Esophagus muscularis mucosa (tissue), 4 donors: ENCODE results near the gene HDAC5. TPM values are rescaled to one million over a fixed set of nuclear protein-coding genes. Genes with fewer than 3 reads are reported as not detected.
A peak's percentile ranks its signal among the peaks of the same experiment; 100 is the strongest.

ENCODE experiments used
- DNase-seq: peaks from one replicate; pipeline ENCODE4 v3.0.0-alpha.2; 2017; ENCODE audit errors: extremely low spot score
- H3K27ac ChIP-seq, 4 donors: fragments of 200-600 bp; sonication (generic); replicated peaks in 1 of 4; 1 replicate in 3 of 4; 2 replicates in 1 of 4; pipeline ENCODE4 v1.5.1; 2016 to 2019; ENCODE audit warnings: mild to moderate bottlenecking in 1 of 4
- H3K27me3 ChIP-seq, 4 donors: fragments of 200-600 bp; sonication (generic); one replicate each; pipeline versions ENCODE4 v1.5.1 to v1.6.0; 2016 to 2019
- H3K36me3 ChIP-seq, 4 donors: fragments of 200-600 bp; sonication (generic); one replicate each; pipeline ENCODE4 v1.5.1; 2016 to 2019
- H3K4me1 ChIP-seq, 4 donors: fragments of 200-600 bp; sonication (generic); one replicate each; pipeline ENCODE4 v1.5.1; 2016 to 2019
- H3K4me3 ChIP-seq, 4 donors: fragments of 200-600 bp; sonication (generic); 1 replicate in 2 of 4; 2 replicates in 2 of 4; pipeline ENCODE4 v1.5.1; 2016 to 2019; ENCODE audit warnings: mild to moderate bottlenecking in 4 of 4, moderate library complexity in 1 of 4
- H3K9me3 ChIP-seq, 4 donors: fragments of 200-600 bp; sonication (generic); 1 replicate in 3 of 4; 2 replicates in 1 of 4; pipeline ENCODE4 v1.5.1; 2016 to 2019
- EP300 ChIP-seq: sonication (generic); formaldehyde crosslinking; IDR thresholded peaks from one replicate; pipeline ENCODE4 v1.6.1; 2017; ENCODE audit warnings: antibody characterized with exemption
- POLR2A ChIP-seq: fragments of 450-650 bp; IDR thresholded peaks from one replicate; pipeline ENCODE4 v1.6.1; 2017; ENCODE audit warnings: antibody characterized with exemption, moderate library complexity, mild to moderate bottlenecking, low read depth
- POLR2AphosphoS5 ChIP-seq, 2 donors: sonication (generic); formaldehyde crosslinking; IDR thresholded peaks; one replicate each; pipeline ENCODE4 v1.6.1; 2017; ENCODE audit warnings: antibody characterized with exemption in 2 of 2
- WGBS: methylation state at CpG from one replicate; pipeline ENCODE4 v1.1.5; 2018; 5-methylcytosine and 5-hydroxymethylcytosine counted together
- intact Hi-C: fragments of 100-400 bp; cut with DNase I; formaldehyde crosslinking; loops from one replicate; pipeline ENCODE4 v1.15.1; 2023
- total RNA-seq, 4 donors: library from RNA; depleted of rRNA; stranded (reverse); fragments of >200 nt; gene quantifications; one replicate each; pipeline versions ENCODE4 v1.1.0 to v1.2.1, GENCODE V29; 2016
- TF ChIP-seq, protein P1 (sequence below), 3 experiments: fragments of 200-600 bp in 2 of 3; fragments of 450-650 bp in 1 of 3; sonication (generic) in 2 of 3; IDR thresholded peaks; one replicate each; pipeline ENCODE4 v1.5.1; 2017 to 2019; ENCODE audit warnings: antibody characterized with exemption in 3 of 3, mild to moderate bottlenecking in 2 of 3, moderate library complexity in 1 of 3

The HDAC5 gene
- total RNA-seq, 4 donors from 2014 or later: 75.6 to 237 (median 130) TPM

DNA sequence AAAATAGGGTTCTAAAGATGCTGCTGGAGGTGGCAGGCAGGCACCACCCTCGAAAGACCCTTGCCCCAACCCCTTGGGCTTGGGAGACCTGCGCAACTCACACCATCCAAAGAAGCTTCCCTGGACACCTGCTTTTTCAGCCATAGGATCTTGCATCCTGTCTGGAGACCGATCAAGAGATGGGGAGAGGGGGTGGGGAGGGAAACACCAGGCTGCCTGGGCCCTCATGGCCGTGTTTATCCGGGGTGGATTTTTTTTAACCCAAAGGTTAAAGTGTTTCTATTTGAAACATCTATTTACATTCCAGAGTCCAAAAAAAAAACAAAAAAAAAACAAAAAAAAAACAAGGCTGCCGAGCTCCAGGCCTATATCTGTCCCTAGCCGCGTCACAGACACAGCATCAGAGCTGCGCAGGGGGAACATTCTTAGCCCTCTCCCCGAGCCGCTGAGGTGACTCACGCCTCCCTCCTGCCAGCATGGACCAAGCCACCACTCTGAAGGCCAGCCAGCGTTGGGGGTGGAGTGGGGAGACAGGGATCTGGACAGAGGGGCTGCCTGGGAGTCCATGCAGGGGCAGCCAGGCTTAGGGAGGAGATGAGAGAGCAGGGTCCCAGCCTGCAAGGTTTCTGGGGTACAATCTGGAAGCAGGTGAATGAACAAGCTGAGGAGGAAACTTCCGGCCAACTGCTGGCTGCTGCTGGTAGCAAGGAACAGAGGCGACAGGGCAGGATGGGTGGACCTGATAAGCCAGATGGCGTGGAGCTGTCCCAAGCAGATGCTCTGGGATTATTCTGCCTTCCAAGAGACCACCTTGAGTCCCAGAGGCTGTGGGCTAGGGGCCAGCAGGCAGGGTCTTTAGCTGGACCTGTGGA, 14.8 kb downstream of the HDAC5 start:
- WGBS: 36% methylated on average over 15 of the region's 16 CpGs
- Histone ChIP-seq H3K4me1 (peaks cover 99 to 100% (median 99%) of the 10 kb centered on the region in 4 donors), H3K27ac (peak overlapping the region; percentile 87 to 98 (median 92)), H3K9me3 (no peaks in the 10 kb centered on the region), H3K36me3 (peaks cover 7 to 24% (median 15%) of the 10 kb centered on the region in 4 donors), H3K4me3 (peak overlapping the region; percentile 41 to 66 (median 49)), H3K27me3 (no peaks in the 10 kb centered on the region)
- TF ChIP-seq EP300 (peak; percentile 57), POLR2A (no peak), POLR2AphosphoS5 (IDR thresholded peaks at IDR 0.05) (peak; percentile 88 to 93)
- TF ChIP-seq, protein P1, sequence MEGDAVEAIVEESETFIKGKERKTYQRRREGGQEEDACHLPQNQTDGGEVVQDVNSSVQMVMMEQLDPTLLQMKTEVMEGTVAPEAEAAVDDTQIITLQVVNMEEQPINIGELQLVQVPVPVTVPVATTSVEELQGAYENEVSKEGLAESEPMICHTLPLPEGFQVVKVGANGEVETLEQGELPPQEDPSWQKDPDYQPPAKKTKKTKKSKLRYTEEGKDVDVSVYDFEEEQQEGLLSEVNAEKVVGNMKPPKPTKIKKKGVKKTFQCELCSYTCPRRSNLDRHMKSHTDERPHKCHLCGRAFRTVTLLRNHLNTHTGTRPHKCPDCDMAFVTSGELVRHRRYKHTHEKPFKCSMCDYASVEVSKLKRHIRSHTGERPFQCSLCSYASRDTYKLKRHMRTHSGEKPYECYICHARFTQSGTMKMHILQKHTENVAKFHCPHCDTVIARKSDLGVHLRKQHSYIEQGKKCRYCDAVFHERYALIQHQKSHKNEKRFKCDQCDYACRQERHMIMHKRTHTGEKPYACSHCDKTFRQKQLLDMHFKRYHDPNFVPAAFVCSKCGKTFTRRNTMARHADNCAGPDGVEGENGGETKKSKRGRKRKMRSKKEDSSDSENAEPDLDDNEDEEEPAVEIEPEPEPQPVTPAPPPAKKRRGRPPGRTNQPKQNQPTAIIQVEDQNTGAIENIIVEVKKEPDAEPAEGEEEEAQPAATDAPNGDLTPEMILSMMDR (IDR thresholded peaks at IDR 0.05): no peak
- peak; percentile 95 for DNase-seq
- intact Hi-C loops: no loop called here

GRCh38 chr17:44106801-44107200, 16.6 kb downstream of the HDAC5 start:
- TF ChIP-seq, protein P1 (IDR thresholded peaks at IDR 0.05): no peak
- TF ChIP-seq POLR2AphosphoS5 (IDR thresholded peaks at IDR 0.05): no peak
- no peak for TF ChIP-seq EP300
- no peak for TF ChIP-seq POLR2A
- Histone ChIP-seq H3K27ac (peak overlapping the region; percentile 87 to 98 (median 92)), H3K4me1 (peaks cover 95 to 98% (median 98%) of the 10 kb centered on the region in 4 donors), H3K9me3 (no peaks in the 10 kb centered on the region), H3K4me3 (no peak overlapping the region), H3K36me3 (peaks cover 7 to 33% (median 13%) of the 10 kb centered on the region in 4 donors), H3K27me3 (no peaks in the 10 kb centered on the region)
- no peak for DNase-seq
- intact Hi-C loops: no loop called here
- WGBS: 100% methylated on average over 4 of the region's 4 CpGs

DNA sequence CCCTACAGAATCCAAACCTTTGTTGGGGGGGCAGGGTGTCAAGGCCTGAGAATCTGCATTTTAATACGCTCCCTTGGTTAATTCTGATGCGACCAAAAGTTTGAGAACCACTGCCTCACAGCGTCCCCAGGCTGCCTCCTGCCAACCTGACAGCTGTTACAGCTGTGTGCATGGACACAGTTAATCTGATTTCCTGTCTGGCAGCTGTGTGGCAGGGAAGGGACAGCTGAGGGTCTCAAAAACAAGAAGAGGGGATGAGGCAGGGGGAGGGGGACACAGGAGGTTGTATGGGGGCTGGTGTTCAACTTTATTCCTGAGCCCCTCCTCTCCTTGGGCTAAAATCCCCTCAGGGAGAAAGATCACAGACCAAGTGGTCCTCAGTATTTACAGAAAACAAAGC, 17.5 kb downstream of the HDAC5 start:
- Histone ChIP-seq H3K27ac (peak overlapping the region; percentile 27 to 92 (median 50)), H3K27me3 (no peaks in the 10 kb centered on the region), H3K4me3 (no peak overlapping the region), H3K4me1 (peaks cover 95 to 98% (median 97%) of the 10 kb centered on the region in 4 donors), H3K36me3 (peaks cover 7 to 36% (median 15%) of the 10 kb centered on the region in 4 donors), H3K9me3 (no peaks in the 10 kb centered on the region)
- intact Hi-C loops: no loop called here
- WGBS: 83% methylated on average over 2 of the region's 3 CpGs
- DNase-seq: no peak
- TF ChIP-seq POLR2A: no peak
- TF ChIP-seq, protein P1 (IDR thresholded peaks at IDR 0.05): no peak
- TF ChIP-seq POLR2AphosphoS5 (IDR thresholded peaks at IDR 0.05): no peak
- no peak for TF ChIP-seq EP300

DNA sequence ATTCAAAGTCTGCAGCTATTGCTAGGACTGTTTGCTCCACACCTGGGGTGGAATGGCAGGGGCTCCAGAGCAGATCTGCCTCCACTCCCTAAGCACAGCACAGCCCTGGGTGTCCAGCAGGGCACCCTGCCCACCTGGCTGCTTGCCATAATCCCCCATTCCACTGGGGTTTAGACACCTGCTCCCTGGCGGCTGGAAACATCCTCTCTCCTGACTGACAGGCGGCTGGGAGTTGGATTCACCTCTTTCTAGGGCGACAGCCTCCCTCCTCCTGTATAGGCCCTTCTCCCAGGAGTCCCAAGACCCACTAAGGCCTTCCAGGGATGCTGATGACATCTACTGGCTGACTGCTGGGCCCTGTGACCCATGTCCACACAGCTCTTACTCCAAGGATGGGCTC, 18.0 kb downstream of the HDAC5 start:
- H3K36me3 ChIP-seq: peaks cover 7 to 35% (median 15%) of the 10 kb centered on the region in 4 donors
- H3K27ac ChIP-seq: peak overlapping the region; percentile 27 to 92 (median 50)
- intact Hi-C loops: no loop called here
- no peaks in the 10 kb centered on the region for H3K27me3 ChIP-seq
- TF ChIP-seq EP300: no peak
- no peak for TF ChIP-seq POLR2A
- TF ChIP-seq, protein P1 (IDR thresholded peaks at IDR 0.05): no peak
- TF ChIP-seq POLR2AphosphoS5 (IDR thresholded peaks at IDR 0.05): no peak
- H3K9me3 ChIP-seq: no peaks in the 10 kb centered on the region
- peaks cover 95 to 96% (median 96%) of the 10 kb centered on the region in 4 donors for H3K4me1 ChIP-seq
- 77% methylated on average over 3 of the region's 3 CpGs for WGBS
- DNase-seq: no peak
- H3K4me3 ChIP-seq: no peak overlapping the region
